Measurements from ENCODE around the gene SKAP1. TPM values are rescaled to one million over a fixed set of nuclear protein-coding genes. Genes with fewer than 3 reads are reported as not detected.

SKAP1 gene
- total and polyA plus RNA-seq, 10 donors: 11.5 to 28.9 (median 20.5) TPM

DNA sequence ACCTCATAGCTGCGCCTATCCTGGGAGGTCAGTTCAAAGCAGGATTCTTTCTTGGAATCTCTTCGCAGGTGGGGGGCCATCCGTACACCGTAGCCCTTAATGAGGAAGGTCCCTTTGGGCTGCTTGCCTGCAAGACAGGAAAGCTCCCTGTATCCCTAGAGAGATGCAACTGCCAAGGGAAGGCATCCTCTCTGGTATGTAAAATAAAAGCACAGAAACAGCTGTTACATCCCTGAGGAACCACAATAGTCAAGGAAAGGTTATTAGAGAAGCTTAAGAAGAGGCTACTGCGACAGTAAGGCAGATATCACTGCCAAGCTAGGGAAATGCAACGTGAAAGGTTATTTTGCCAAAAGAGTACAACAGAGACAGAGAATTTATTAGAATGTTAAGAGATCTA, 245.3 kb downstream of the SKAP1 start:
- Histone ChIP-seq H3K27ac (no peak overlapping the region), H3K4me3 (no peak overlapping the region), H3K36me3 (peaks cover 0 to 89% (median 3%) of the 10 kb centered on the region in 6 donors), H3K4me1 (no peaks in the 10 kb centered on the region), H3K27me3 (replicated peaks in 1 of 7) (peaks cover 0 to 4% (median 0%) of the 10 kb centered on the region in 7 donors), H3K9me3 (no peaks in the 10 kb centered on the region)
- DNase-seq: no peak
- TF ChIP-seq, protein P1, sequence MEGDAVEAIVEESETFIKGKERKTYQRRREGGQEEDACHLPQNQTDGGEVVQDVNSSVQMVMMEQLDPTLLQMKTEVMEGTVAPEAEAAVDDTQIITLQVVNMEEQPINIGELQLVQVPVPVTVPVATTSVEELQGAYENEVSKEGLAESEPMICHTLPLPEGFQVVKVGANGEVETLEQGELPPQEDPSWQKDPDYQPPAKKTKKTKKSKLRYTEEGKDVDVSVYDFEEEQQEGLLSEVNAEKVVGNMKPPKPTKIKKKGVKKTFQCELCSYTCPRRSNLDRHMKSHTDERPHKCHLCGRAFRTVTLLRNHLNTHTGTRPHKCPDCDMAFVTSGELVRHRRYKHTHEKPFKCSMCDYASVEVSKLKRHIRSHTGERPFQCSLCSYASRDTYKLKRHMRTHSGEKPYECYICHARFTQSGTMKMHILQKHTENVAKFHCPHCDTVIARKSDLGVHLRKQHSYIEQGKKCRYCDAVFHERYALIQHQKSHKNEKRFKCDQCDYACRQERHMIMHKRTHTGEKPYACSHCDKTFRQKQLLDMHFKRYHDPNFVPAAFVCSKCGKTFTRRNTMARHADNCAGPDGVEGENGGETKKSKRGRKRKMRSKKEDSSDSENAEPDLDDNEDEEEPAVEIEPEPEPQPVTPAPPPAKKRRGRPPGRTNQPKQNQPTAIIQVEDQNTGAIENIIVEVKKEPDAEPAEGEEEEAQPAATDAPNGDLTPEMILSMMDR (IDR thresholded peaks at IDR 0.05 in 8 of 11, conservative IDR thresholded peaks at IDR 0.05 in 3 of 11): no peak
- no peak for TF ChIP-seq POLR2A (IDR thresholded peaks at IDR 0.05)
- TF ChIP-seq POLR2AphosphoS5 (IDR thresholded peaks at IDR 0.05): no peak
- 74 to 89% (median 79%) methylated on average over 6 of the region's 6 CpGs for WGBS, 5 donors
- intact Hi-C loops (cut with DNase I; ENCODE audit: low total_unique reads): no loop called here

- no peak for DNase-seq
- Histone ChIP-seq H3K36me3 (peaks cover 0 to 94% (median 3%) of the 10 kb centered on the region in 6 donors), H3K27ac (no peak overlapping the region), H3K4me1 (no peaks in the 10 kb centered on the region), H3K9me3 (no peaks in the 10 kb centered on the region), H3K4me3 (no peak overlapping the region), H3K27me3 (replicated peaks in 1 of 7) (peaks cover 0 to 3% (median 0%) of the 10 kb centered on the region in 7 donors)
- WGBS, 5 donors: 0 to 73% (median 36%) methylated on average over 1 of the region's 1 CpG
- TF ChIP-seq POLR2A (IDR thresholded peaks at IDR 0.05): no peak
- TF ChIP-seq, protein P1 (IDR thresholded peaks at IDR 0.05 in 8 of 11, conservative IDR thresholded peaks at IDR 0.05 in 3 of 11): no peak
- TF ChIP-seq POLR2AphosphoS5 (IDR thresholded peaks at IDR 0.05): no peak
- intact Hi-C loops (cut with DNase I; ENCODE audit: low total_unique reads): no loop called here
These were observed 248.4 kb downstream of the SKAP1 start for GRCh38 chr17:48181653-48182052.

DNA sequence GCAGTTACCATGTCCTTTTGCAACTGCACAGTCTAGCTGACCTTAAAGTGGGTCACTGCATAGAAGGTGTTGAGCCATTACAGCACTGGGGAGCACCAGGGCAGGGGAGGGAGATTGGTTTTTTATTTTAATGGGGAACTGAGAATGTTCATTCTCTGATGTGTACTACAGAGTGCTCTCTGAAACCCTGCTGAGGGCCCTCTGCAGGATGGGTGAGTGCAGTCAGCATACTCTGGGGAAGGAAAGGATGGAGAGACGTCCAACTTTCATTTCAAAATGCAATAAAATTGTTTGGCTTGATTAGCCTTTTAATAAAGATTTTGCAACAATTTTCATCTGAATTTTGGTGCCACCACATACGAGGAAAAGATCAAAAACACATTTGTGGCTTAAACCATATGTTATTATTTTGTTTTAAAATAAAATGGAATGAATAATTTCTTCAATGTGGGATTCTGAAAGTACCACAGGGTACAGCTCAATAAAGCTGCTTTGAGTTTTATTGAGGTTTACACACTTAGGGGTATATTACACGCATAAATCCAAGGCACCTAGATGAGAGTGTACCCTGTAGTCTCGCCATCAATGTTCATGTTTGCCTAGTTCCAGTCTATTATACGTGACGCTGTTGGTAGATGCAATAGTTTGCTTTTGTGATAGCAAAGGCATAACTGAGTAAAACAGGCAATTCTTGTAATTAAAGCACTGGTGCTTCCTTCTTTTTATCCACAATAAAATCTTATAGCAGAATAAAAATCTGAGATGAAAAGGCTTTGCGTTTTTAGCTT, 249.0 kb downstream of the SKAP1 start:
- TF ChIP-seq POLR2AphosphoS5 (IDR thresholded peaks at IDR 0.05): no peak
- TF ChIP-seq POLR2A (IDR thresholded peaks at IDR 0.05): no peak
- TF ChIP-seq, protein P1 (IDR thresholded peaks at IDR 0.05 in 8 of 11, conservative IDR thresholded peaks at IDR 0.05 in 3 of 11): no peak
- H3K27ac ChIP-seq: no peak overlapping the region

More for the DNA sequence above, 249.0 kb downstream of the SKAP1 start:
- Histone ChIP-seq H3K4me3 (no peak overlapping the region), H3K27me3 (replicated peaks in 1 of 7) (peaks cover 0 to 3% (median 0%) of the 10 kb centered on the region in 7 donors), H3K4me1 (no peaks in the 10 kb centered on the region), H3K36me3 (peaks cover 0 to 92% (median 3%) of the 10 kb centered on the region in 6 donors), H3K9me3 (no peaks in the 10 kb centered on the region)
- no peak for DNase-seq
- intact Hi-C loops (cut with DNase I; ENCODE audit: low total_unique reads): no loop called here
- 86 to 94% (median 91%) methylated on average over 7 of the region's 7 CpGs for WGBS, 5 donors
